Hepatocyte (in vitro differentiated cells): Measurements from ENCODE around the gene SCPEP1.

ENCODE experiments used
- CTCF ChIP-seq: fragments of 200-600 bp; sonication (generic); IDR thresholded peaks from 2 replicates; pipeline ENCODE4 v1.5.1; 2016; ENCODE audit warnings: antibody characterized with exemption, mild to moderate bottlenecking; ENCODE audit not compliant: poor library complexity
- EZH2phosphoT487 ChIP-seq: fragments of 200-600 bp; sonication (generic); IDR thresholded peaks from one replicate; pipeline ENCODE4 v1.6.1; 2018; ENCODE audit warnings: antibody characterized with exemption, mild to moderate bottlenecking, low read depth, moderate library complexity; ENCODE audit not compliant: unreplicated experiment, severe bottlenecking

GRCh38 chr17:57008958-57009357 lies 31.0 kb downstream of the SCPEP1 start:
- TF ChIP-seq CTCF (no peak), EZH2phosphoT487 (no peak)
